PFSK-1 (cell line): ENCODE results near the gene PCNT.

Experiments used
- FOXP2 ChIP-seq: optimal IDR thresholded peaks from 2 replicates; pipeline ENCODE3; 2011; ENCODE audit warnings: borderline replicate concordance, control low read depth, inconsistent platforms; ENCODE audit not compliant: insufficient read depth; ENCODE audit errors: extremely low read length, extremely low read depth
- POLR2AphosphoS5 ChIP-seq: IDR thresholded peaks from 2 replicates; pipeline ENCODE4 v1.6.1; 2012; ENCODE audit warnings: low read depth, mild to moderate bottlenecking, control low read depth, low read length, moderate library complexity
- SIN3A ChIP-seq: IDR thresholded peaks from 2 replicates; pipeline ENCODE4 v1.6.1; 2012; ENCODE audit warnings: mild to moderate bottlenecking, low read length, moderate library complexity, borderline replicate concordance; ENCODE audit not compliant: insufficient read depth
- TF ChIP-seq, protein P1 (sequence below), 2 experiments: IDR thresholded peaks; 2 replicates each; pipeline versions ENCODE4 v1.6.1 to v1.8.0; 2011 to 2012; ENCODE audit warnings: low read depth in 2 of 2, low read length in 2 of 2, control low read depth in 1 of 2, inconsistent platforms in 1 of 2, mild to moderate bottlenecking in 1 of 2, moderate library complexity in 1 of 2; ENCODE audit not compliant: insufficient read depth in 1 of 2

- TF ChIP-seq POLR2AphosphoS5 (no peak), FOXP2 (no peak), SIN3A (no peak)
- TF ChIP-seq, protein P1, sequence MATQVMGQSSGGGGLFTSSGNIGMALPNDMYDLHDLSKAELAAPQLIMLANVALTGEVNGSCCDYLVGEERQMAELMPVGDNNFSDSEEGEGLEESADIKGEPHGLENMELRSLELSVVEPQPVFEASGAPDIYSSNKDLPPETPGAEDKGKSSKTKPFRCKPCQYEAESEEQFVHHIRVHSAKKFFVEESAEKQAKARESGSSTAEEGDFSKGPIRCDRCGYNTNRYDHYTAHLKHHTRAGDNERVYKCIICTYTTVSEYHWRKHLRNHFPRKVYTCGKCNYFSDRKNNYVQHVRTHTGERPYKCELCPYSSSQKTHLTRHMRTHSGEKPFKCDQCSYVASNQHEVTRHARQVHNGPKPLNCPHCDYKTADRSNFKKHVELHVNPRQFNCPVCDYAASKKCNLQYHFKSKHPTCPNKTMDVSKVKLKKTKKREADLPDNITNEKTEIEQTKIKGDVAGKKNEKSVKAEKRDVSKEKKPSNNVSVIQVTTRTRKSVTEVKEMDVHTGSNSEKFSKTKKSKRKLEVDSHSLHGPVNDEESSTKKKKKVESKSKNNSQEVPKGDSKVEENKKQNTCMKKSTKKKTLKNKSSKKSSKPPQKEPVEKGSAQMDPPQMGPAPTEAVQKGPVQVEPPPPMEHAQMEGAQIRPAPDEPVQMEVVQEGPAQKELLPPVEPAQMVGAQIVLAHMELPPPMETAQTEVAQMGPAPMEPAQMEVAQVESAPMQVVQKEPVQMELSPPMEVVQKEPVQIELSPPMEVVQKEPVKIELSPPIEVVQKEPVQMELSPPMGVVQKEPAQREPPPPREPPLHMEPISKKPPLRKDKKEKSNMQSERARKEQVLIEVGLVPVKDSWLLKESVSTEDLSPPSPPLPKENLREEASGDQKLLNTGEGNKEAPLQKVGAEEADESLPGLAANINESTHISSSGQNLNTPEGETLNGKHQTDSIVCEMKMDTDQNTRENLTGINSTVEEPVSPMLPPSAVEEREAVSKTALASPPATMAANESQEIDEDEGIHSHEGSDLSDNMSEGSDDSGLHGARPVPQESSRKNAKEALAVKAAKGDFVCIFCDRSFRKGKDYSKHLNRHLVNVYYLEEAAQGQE (IDR thresholded peaks at IDR 0.05; ENCODE audit: insufficient read depth in 1 of 2, low read depth in 2 of 2, low read length in 2 of 2): no peak
Measured at GRCh38 chr21:46434322-46434958, 110.5 kb downstream of the PCNT start.
